RWPE2 (cell line): ENCODE results near the gene TBC1D5.

ENCODE experiments used
- ATAC-seq: fragments of 200-7000 bp; cut with Tn5 transposase; 3 replicates; pipeline ENCODE4 v1.9.1; 2021; ENCODE audit warnings: low read depth
- DNase-seq: peaks from one replicate; pipeline ENCODE4 v3.0.0-alpha.2; 2020; ENCODE audit warnings: low spot score
- H3K27ac ChIP-seq: fragments of 450-650 bp; 2 replicates; pipeline ENCODE4 v1.5.1; 2017; ENCODE audit warnings: mild to moderate bottlenecking; ENCODE audit not compliant: poor library complexity, severe bottlenecking
- H3K27me3 ChIP-seq: fragments of 250-450 bp; sonication (Bioruptor Pico); 2 replicates; pipeline ENCODE4 v1.5.1; 2021; ENCODE audit warnings: mild to moderate bottlenecking, moderate library complexity; ENCODE audit not compliant: insufficient read depth, poor library complexity, severe bottlenecking
- H3K36me3 ChIP-seq: fragments of 250-450 bp; sonication (Bioruptor Pico); 2 replicates; pipeline ENCODE4 v1.5.1; 2020; ENCODE audit warnings: low read depth, mild to moderate bottlenecking, moderate library complexity
- H3K4me1 ChIP-seq: fragments of 250-450 bp; sonication (Bioruptor Pico); 2 replicates; pipeline ENCODE4 v1.5.1; 2021; ENCODE audit warnings: mild to moderate bottlenecking, moderate library complexity; ENCODE audit not compliant: insufficient read depth, poor library complexity, severe bottlenecking
- H3K4me3 ChIP-seq: fragments of 250-450 bp; sonication (Bioruptor Pico); 2 replicates; pipeline ENCODE4 v1.5.1; 2021; ENCODE audit warnings: mild to moderate bottlenecking, moderate library complexity; ENCODE audit not compliant: severe bottlenecking
- H3K9me3 ChIP-seq: fragments of 250-450 bp; sonication (Bioruptor Pico); 2 replicates; pipeline ENCODE4 v1.5.1; 2021; ENCODE audit warnings: mild to moderate bottlenecking, moderate library complexity; ENCODE audit not compliant: severe bottlenecking
- TF ChIP-seq, protein P1 (sequence below): fragments of 450-650 bp; IDR thresholded peaks from one replicate; pipeline ENCODE4 v1.5.1; 2017; ENCODE audit warnings: mild to moderate bottlenecking, moderate library complexity; ENCODE audit not compliant: poor library complexity, severe bottlenecking

TBC1D5 gene

DNA sequence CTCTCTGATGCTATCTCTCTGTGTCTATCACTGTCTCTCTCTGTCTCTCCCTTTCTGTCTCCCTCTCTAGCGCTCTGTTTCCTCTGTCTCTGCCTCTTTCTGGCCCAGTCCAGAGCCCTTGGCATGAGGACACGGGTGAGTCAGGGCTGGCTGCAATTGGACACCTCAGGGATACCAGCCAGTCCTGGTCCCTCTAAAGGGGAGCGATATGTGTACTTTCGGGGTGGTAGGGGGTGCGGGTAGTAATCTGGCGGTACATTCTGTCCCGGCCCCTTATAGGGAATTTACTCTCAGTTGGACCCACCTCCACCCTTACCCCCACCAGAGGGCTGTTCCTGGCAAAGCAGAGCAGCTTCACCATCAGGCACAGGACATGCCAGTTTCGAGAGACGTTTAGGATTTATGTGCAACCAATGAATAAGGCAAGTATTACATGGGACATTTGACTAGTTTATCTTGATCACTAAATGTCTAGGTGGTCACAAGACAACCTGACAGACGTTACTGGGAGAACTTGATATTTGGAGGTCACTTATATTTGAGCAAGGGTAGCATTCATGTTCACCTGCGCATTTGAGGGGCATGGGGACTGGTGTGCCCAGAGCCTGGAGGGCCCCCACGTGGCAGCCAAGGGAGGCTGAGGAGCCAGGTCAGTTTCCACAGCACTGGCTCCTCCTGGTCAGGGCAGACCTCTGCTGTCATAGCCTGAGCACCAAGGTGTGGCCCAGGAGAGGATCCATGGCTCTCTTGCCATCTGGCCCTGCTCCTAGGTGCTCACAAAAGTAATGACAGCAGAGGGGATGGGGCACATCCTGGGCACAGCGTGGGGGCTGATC is 601.5 kb downstream of the TBC1D5 start:
- no peak for DNase-seq
- H3K4me1 ChIP-seq = no peaks in the 10 kb centered on the region
- TF ChIP-seq, protein P1, sequence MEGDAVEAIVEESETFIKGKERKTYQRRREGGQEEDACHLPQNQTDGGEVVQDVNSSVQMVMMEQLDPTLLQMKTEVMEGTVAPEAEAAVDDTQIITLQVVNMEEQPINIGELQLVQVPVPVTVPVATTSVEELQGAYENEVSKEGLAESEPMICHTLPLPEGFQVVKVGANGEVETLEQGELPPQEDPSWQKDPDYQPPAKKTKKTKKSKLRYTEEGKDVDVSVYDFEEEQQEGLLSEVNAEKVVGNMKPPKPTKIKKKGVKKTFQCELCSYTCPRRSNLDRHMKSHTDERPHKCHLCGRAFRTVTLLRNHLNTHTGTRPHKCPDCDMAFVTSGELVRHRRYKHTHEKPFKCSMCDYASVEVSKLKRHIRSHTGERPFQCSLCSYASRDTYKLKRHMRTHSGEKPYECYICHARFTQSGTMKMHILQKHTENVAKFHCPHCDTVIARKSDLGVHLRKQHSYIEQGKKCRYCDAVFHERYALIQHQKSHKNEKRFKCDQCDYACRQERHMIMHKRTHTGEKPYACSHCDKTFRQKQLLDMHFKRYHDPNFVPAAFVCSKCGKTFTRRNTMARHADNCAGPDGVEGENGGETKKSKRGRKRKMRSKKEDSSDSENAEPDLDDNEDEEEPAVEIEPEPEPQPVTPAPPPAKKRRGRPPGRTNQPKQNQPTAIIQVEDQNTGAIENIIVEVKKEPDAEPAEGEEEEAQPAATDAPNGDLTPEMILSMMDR = no peak
- peak; percentile 48 for ATAC-seq
- no peaks in the 10 kb centered on the region for H3K36me3 ChIP-seq
- no peak overlapping the region for H3K4me3 ChIP-seq
- no peaks in the 10 kb centered on the region for H3K9me3 ChIP-seq
- no peak overlapping the region for H3K27ac ChIP-seq
- no peaks in the 10 kb centered on the region for H3K27me3 ChIP-seq

DNA sequence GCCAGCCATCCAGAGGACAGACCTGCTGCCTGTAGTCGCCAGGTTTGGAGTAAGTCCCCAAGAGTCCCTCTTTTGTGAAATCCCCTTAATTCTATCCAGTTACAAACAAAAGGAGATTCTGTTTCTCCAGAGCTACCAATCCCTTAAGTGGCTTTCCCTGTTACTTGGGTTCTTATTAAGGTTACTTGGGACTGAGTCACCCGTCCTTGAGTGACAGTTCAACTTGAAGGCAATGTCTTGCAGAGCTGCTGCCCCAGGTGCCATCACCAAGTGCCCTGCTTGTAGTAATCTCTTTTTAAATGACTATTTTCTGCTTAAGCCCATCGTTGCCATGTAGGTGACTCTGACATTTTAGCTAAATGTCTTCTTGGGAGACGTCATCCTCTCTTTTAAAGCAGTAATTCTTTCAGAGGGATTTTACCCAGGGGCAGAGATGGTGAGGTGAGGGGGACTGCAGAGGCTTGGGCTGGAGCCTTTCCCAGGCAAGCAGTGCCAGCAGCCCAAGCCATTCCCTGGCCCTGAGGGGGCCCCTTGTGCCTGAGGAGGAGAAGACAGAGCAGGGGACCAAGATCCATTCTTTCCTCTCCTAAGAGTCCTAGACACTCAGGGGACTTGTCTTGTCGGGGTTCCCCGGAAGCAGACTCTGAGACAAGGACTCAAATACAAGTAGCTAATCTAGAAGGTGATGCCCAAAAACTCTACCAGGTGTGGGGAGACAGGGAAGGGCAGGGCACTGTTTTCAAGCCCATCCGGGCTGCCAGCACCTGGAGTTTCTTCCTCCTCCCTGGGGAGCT is 604.0 kb downstream of the TBC1D5 start:
- TF ChIP-seq, protein P1 = no peak
- no peak for ATAC-seq
- Histone ChIP-seq H3K4me3 (no peak overlapping the region), H3K9me3 (no peaks in the 10 kb centered on the region), H3K4me1 (no peaks in the 10 kb centered on the region), H3K27ac (no peak overlapping the region), H3K36me3 (no peaks in the 10 kb centered on the region), H3K27me3 (no peaks in the 10 kb centered on the region)
- DNase-seq = no peak

DNA sequence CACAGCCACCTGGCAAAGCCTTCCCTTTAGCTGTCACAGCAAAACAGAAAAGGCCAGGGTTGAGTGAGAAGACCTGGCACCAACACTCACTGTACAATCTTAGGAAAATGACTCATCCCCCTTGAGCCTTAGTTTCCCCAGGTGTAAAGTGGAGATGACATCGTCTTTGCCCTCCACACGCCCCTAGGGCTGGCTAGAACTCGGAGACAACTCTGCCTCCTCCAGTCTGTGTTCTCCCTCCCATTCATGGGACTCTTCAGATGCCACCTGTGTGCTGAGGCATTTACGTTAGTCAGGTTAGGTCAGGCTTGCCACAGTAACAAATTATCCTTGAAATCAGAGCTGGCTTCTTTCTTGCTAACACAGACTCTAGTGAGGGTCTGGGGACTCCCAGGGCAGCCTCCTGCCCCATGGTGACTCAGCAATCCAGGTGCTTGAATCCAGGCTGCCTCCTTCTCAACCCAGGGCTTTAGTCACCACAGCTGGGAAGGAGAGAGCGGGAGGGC is 605.1 kb downstream of the TBC1D5 start:
- Histone ChIP-seq H3K27me3 (no peaks in the 10 kb centered on the region), H3K9me3 (no peaks in the 10 kb centered on the region), H3K36me3 (no peaks in the 10 kb centered on the region), H3K27ac (no peak overlapping the region), H3K4me3 (no peak overlapping the region), H3K4me1 (no peaks in the 10 kb centered on the region)
- DNase-seq (no peak), ATAC-seq (no peak)
- TF ChIP-seq, protein P1 = no peak

DNA sequence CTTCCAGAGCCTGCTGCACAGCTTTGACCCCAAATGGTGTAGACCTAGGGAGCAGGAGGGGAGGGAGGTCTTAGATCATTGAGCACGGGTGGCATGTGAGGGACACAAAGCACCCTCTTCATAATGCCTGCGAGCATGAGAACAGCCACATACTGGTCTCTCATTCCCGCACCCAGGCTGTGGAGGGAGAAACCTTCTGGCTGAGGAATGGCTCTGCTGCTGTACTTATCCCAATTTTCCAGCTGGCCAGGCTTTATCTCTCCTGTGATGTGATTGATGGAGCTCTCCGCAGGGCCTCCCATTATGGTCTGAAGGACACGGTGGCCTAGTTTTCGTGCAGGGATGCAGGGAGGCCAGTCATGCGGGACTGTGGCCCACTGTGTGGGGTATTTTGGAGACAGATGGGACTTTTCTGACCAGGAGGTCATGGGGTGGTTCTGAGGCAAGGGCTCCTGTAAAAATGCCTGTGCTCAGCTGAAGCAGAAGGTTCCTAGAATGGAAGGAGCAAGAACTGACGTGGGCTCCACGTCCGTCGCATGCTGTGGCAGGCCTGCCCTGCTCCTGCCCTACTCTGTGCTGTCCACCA is 606.2 kb downstream of the TBC1D5 start:
- Histone ChIP-seq H3K36me3 (no peaks in the 10 kb centered on the region), H3K27me3 (no peaks in the 10 kb centered on the region), H3K9me3 (no peaks in the 10 kb centered on the region), H3K4me3 (no peak overlapping the region), H3K27ac (no peak overlapping the region), H3K4me1 (no peaks in the 10 kb centered on the region)
- no peak for DNase-seq
- TF ChIP-seq, protein P1 = no peak
- no peak for ATAC-seq
